Fibroblast of villous mesenchyme (primary cell): ENCODE data around the gene PAPPA2. TPM values are rescaled to one million over a fixed set of nuclear protein-coding genes. Genes with fewer than 3 reads are reported as not detected.
"Not testable (repeated sequence)": the region's sequence is repeated elsewhere in the genome, so short reads cannot be mapped to it uniquely, and the experiment has no call there.

ENCODE experiments used
- DNase-seq: peaks from one replicate; pipeline ENCODE4 v3.0.0-alpha.2; 2010; ENCODE audit warnings: low read depth
- H3K4me3 ChIP-seq: 2 replicates; pipeline ENCODE4 v1.5.1; 2011; ENCODE audit warnings: low read depth, mild to moderate bottlenecking, low read length
- CTCF ChIP-seq: IDR thresholded peaks from 2 replicates; pipeline ENCODE4 v1.5.1; 2012; ENCODE audit warnings: low read depth, mild to moderate bottlenecking, low read length; ENCODE audit not compliant: insufficient read depth
- total RNA-seq: library from RNA; depleted of rRNA; stranded (reverse); fragments of >200 nt; gene quantifications from 2 replicates; pipeline ENCODE4 v1.2.3, GENCODE V29; 2012

PAPPA2 gene
- total RNA-seq, 1 donor, result 1.3 TPM

GRCh38 chr1:176745945-176746344 is 283.0 kb downstream of the PAPPA2 start:
- H3K4me3 ChIP-seq, result no peak overlapping the region
- TF ChIP-seq CTCF, result no peak
- DNase-seq, result no peak

GRCh38 chr1:176752505-176752904 is 289.5 kb downstream of the PAPPA2 start:
- no peak overlapping the region for H3K4me3 ChIP-seq
- DNase-seq, result no peak
- no peak for TF ChIP-seq CTCF

GRCh38 chr1:176754676-176755075 is 291.7 kb downstream of the PAPPA2 start:
- no peak overlapping the region for H3K4me3 ChIP-seq
- TF ChIP-seq CTCF, result no peak
- no peak for DNase-seq

- not testable (repeated sequence) for H3K4me3 ChIP-seq
Measured at GRCh38 chr1:176756817-176757216, 293.8 kb downstream of the PAPPA2 start.

GRCh38 chr1:176765608-176766007 is 302.6 kb downstream of the PAPPA2 start:
- no peak for TF ChIP-seq CTCF
- DNase-seq, result no peak
- no peak overlapping the region for H3K4me3 ChIP-seq

More at GRCh38 chr1:176756817-176757216, 293.8 kb downstream of the PAPPA2 start:
- DNase-seq, result not testable (repeated sequence)

- no peak for DNase-seq
- no peak overlapping the region for H3K4me3 ChIP-seq
- no peak for TF ChIP-seq CTCF
Measured at GRCh38 chr1:176766779-176767178, 303.8 kb downstream of the PAPPA2 start.

- H3K4me3 ChIP-seq, result no peak overlapping the region
- DNase-seq, result no peak
- no peak for TF ChIP-seq CTCF
Measured at GRCh38 chr1:176767714-176768136, 304.8 kb downstream of the PAPPA2 start.
